AG04449 (cell line): ENCODE measurements around the gene SYNM.

Experiments
- CTCF ChIA-PET: fragments of 350-600 bp; formaldehyde crosslinking; extraction: SDS; loops from one replicate; lab custom pipeline; 2021; ENCODE audit warnings: antibody characterized with exemption; lab: Yijun Ruan, JAX
- POLR2A ChIA-PET: fragments of 400-600, 350-600 bp; formaldehyde crosslinking; extraction: SDS; loops from one replicate; lab custom pipeline; 2020; ENCODE audit warnings: antibody characterized with exemption, inconsistent platforms; lab: Yijun Ruan, JAX
- DNase-seq: peaks from one replicate; pipeline ENCODE4 v3.0.0-alpha.2; 2010; ENCODE audit warnings: low read depth, low spot score
- H3K4me3 ChIP-seq: 2 replicates; pipeline ENCODE4 v1.5.1; 2011; ENCODE audit warnings: low read depth, mild to moderate bottlenecking, control low read depth, low read length
- CTCF ChIP-seq: IDR thresholded peaks from one replicate; pipeline ENCODE4 v1.5.1; 2011; ENCODE audit warnings: mild to moderate bottlenecking, moderate library complexity, low read length, control low read depth, inconsistent platforms; ENCODE audit not compliant: insufficient read depth; ENCODE audit errors: missing control alignments

Gene SYNM

GRCh38 chr15:99082798-99083197 is 22.1 kb upstream of the SYNM start:
- DNase-seq = no peak
- no peak overlapping the region for H3K4me3 ChIP-seq
- POLR2A ChIA-PET = no interaction called here
- TF ChIP-seq CTCF = no peak
- CTCF ChIA-PET = interaction anchor here (0.9 to 2.3 kb wide), 4 partner anchors 10 to 560 kb away, joined by 3 to 12 read pairs (median 4); no protein-coding TSS in a partner anchor

- DNase-seq = no peak
- no peak overlapping the region for H3K4me3 ChIP-seq
- CTCF ChIA-PET = interaction anchor here (1.6 to 3.0 kb wide), 2 partner anchors 9 to 129 kb away, joined by 6 to 27 read pairs; no protein-coding TSS in a partner anchor
- no peak for TF ChIP-seq CTCF
- POLR2A ChIA-PET = no interaction called here
These were observed 19.9 kb upstream of the SYNM start for GRCh38 chr15:99084965-99085364.

- DNase-seq = peak; percentile 82
- TF ChIP-seq CTCF = no peak
- no peak overlapping the region for H3K4me3 ChIP-seq
- ChIA-PET POLR2A (interaction anchor here (0.6 kb wide), 1 partner anchor 123 kb away, joined by 3 read pairs; no protein-coding TSS in a partner anchor), CTCF (interaction anchor here (1.3 to 8.9 kb wide), 4 partner anchors 9 to 566 kb away, joined by 4 to 116 read pairs (median 16); no protein-coding TSS in a partner anchor)
These were observed 19.2 kb upstream of the SYNM start for GRCh38 chr15:99085413-99086326.

GRCh38 chr15:99086327-99086667 is 18.6 kb upstream of the SYNM start:
- ChIA-PET POLR2A (interaction anchor here (0.6 kb wide), 1 partner anchor 123 kb away, joined by 3 read pairs; no protein-coding TSS in a partner anchor), CTCF (interaction anchor here (1.1 to 8.9 kb wide), 5 partner anchors 10 to 671 kb away, joined by 4 to 116 read pairs (median 6); no protein-coding TSS in a partner anchor)

GRCh38 chr15:99087405-99087943 is 17.4 kb upstream of the SYNM start:
- DNase-seq = no peak
- CTCF ChIA-PET = interaction anchor here (0.7 to 8.9 kb wide), 5 partner anchors 11 to 670 kb away, joined by 4 to 116 read pairs (median 5); partner anchors contain the start of gene SYNM
- POLR2A ChIA-PET = interaction anchor here (0.7 kb wide), 1 partner anchor 173 kb away, joined by 3 read pairs; no protein-coding TSS in a partner anchor
- no peak overlapping the region for H3K4me3 ChIP-seq
- TF ChIP-seq CTCF = no peak

More at GRCh38 chr15:99086327-99086667, 18.6 kb upstream of the SYNM start:
- no peak overlapping the region for H3K4me3 ChIP-seq
- DNase-seq = no peak
- TF ChIP-seq CTCF = no peak
